GM19324 (cell line): ENCODE measurements around the gene SERPINB13.

ENCODE experiments used
- ATAC-seq: cut with Tn5 transposase; IDR thresholded peaks from one replicate; pipeline ENCODE4 v1.9.1; 2021; ENCODE audit warnings: mild to moderate bottlenecking, moderate library complexity; ENCODE audit not compliant: unreplicated experiment, low FRiP score

Gene SERPINB13, protein sequence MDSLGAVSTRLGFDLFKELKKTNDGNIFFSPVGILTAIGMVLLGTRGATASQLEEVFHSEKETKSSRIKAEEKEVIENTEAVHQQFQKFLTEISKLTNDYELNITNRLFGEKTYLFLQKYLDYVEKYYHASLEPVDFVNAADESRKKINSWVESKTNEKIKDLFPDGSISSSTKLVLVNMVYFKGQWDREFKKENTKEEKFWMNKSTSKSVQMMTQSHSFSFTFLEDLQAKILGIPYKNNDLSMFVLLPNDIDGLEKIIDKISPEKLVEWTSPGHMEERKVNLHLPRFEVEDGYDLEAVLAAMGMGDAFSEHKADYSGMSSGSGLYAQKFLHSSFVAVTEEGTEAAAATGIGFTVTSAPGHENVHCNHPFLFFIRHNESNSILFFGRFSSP

DNA sequence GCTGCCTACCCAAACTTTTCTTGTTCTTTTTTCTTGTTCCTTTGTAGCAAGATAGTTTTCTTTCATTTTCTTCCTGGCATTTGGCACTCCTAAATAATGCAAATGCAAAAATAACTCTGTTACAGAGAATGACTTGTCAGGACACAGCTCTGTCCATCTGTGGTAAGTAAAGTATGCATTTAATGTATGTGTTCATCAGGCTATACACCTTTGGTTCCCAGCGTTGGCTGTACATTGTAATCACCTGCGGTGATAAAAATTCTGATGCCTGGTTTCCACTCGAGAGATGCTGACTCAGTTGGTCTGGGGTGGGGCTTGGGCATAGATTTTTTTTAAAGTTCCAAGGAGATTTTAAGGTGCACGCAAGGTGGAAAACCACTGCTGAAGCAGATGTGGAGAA is at the start of gene SERPINB13:
TSS of gene SERPINB13 (plus strand) at position 378 of the 400 bp plus-strand sequence. CDS start 1,325 bp downstream, outside the sequence.
- no peak for ATAC-seq

DNA sequence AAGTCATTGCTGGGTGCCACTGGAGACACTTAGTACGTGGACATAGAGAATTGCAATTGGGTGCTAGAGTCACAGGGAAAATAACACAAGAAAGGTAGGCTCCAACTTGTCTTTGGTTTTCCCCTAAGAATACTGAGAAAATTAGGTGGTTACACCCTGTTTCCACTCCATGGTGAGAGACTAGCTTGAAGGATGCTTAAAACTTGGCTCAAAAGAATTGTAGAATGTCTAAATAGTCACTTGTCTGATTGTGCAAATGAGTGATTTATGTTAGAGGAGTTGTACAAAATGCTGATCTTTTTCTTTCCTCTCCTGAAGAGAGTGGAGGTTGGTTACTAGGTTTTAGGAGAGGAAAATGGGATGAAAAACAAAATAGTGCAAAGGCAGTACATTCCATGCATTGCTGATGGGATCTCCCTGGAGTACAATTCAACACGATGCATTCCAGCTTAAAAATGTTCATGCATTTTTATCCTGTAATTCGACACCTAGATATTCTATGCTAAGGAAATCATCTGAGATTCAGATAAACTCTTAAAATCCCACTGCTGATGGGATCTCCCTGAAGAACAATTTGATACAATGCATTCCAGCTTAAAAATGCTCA is 47.1 kb upstream of the SERPINB13 start:
- no peak for ATAC-seq

DNA sequence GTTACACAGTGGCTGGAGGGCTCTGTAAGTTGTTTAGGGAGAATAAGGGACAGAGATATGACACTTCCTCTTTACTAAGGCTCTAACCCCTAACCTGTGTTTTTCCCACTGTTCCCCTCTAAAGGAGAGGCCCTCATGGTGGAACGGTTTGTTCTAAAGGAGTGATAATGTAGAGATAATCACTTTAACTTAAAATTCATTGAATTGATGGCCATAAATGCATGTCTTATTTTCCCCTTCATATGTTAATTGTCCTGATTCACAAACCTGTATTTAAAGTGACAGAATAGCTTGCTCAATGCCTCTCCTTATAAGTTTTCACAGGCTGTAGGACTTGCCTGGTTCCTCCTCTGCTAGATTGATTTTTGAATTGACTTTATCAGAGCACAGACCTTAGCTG is 45.1 kb upstream of the SERPINB13 start, which contains the start of gene SERPINB12:
TSS of gene SERPINB12 (plus strand) at position 301 of the 400 bp plus-strand sequence. CDS start 13,791 bp downstream, outside the sequence.
- ATAC-seq: no peak

DNA sequence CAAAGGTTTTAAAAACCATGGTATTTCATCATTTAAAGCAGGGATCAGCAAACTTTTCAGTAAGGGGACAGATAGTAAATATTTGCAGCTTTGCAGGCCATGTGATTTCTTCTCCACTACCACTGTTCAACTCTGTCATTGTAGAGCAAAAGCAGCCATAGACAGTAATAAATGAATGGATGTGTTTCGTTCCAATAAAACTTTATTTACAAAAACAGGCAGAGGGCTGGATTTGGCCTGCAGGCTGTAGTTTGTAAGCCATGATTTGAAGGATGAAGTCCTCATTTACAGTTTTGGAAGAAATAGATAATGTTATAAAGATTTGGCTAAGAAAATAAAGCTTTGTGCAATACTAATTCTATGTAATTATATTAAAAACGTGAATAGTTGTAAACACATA is 43.1 kb upstream of the SERPINB13 start:
- ATAC-seq: no peak

DNA sequence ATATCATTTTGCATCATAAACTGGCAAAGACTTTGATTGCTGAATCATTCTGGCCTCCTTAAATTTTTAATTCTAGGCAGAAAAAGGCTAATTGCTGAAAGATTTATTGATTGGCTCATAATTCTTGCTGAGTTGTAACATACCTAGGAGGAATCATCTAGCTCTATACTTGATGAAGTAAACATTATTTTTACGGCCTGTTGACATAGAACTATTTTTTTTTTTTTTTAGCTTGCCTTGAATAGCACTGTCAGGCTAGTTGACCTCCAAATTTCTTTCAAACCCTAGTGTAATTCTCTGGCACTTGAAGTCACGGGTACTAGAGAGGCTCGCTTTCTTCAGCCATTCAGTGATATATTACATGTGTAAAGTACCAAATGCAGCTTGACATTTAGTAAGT is 42.1 kb upstream of the SERPINB13 start:
- no peak for ATAC-seq

DNA sequence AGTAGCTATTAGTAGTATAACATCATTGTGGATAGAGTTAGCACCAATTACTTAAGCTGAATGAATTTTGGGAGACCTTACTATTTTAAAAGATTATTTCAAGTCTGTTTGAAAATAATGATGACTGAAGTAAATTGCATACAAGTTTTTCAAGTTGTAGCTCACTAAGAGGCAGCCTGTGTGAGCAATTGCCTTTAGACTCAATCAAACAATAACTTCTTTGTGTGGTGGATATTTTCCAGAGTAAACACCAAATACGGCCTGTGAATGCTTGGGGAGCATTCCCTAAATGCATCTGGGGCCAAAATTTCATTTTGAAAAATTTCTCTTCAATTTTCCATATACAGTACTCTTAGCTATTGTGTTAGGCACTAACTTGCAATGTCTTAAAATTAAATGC is 37.1 kb upstream of the SERPINB13 start:
- ATAC-seq: no peak

DNA sequence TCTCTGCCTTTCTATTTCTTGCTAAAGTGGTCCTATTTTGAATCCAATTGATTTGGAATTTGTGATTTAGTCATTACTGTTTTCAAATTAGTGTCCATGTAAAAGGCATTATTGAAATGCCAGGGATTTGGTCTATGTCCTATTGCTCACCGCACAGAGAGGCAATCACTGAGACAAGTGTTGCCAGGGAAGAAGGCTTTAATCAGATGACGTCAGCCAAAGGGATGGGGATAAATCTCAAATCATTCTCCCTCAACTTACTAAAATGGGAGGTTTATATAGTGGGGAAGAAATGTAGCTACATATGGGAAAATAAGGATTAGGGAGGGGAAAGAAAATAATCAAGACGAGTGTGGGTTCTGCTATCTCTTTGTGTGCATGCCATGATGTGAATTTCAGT is 35.4 kb upstream of the SERPINB13 start:
- no peak for ATAC-seq

DNA sequence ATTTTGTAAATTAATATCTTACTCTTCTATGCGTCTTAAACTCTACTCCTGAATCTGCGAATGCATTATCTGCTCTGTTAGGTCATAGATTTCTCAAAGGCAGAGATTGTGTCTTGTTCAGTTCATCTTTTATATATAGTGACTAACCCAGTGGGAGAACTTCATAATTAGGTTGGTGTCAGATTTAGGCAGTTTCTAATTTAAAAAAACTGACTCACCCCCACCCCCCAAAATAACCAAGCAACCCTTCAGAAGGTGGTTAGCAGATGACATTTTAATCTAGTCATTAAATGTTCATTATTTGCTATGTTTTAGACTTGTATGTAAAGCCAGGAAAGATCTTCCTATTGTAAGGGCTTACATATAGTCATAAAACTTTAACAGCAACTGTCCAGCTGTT is 34.6 kb upstream of the SERPINB13 start:
- no peak for ATAC-seq

DNA sequence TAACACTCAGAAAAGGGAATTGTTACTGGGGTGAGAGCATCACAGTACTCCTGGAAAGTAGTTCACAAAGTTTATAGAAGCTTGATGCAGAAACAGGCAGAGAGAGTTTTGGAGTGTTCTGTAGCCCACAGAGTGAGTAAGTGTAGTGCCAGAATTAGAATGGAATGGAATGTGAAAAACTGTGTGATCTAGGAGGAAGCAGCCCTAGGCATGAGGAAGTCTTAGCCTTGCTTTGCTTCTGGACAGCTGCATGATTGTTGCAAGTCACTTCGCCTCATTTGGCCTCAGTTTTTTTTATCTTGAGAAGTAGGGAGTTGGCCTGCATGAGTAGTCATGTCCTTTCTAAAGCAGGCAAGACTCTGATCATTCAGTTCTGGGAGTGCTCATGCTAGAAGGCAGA is 34.1 kb upstream of the SERPINB13 start:
- no peak for ATAC-seq

DNA sequence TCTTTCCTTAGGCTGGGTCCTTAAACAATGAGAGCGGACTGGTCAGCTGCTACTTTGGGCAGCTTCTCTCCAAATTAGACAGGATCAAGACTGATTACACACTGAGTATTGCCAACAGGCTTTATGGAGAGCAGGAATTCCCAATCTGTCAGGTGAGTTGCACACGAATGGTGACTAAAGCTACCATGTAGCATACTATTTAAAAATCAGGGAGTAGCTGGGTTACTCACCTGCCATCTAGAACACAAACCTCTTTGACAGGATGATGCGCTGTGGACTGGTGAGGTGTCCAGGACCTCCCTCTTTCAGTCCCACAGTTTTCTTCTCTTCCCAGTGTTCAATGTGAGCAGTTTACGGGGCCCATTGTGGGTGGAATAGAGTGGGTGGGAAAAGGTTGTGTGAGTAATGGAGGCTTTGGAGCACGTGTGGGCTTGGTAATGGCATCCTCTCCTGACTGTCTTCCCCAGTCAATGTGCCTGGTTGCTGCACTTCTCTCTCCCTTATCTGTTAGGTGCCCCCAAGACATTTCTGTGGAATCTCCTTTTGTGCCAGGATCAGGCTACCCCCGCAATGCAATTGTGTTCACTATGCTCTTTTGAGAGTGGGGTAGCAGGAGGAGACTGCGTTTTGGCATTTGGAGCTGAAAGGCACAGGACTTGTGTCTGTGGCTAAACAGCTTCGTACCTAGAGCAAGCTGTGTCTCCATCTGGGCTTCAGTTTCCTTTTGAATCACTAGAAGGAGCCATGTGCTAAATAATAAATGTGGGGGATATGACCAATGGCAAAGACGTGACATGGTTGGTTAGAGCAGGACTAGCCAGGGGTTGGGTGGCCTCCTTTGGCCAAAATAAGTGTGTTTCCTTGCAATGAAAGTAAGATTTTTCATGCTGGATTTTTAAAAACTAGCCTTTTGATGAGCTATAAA is 27.3 kb upstream of the SERPINB13 start:
- ATAC-seq: no peak

DNA sequence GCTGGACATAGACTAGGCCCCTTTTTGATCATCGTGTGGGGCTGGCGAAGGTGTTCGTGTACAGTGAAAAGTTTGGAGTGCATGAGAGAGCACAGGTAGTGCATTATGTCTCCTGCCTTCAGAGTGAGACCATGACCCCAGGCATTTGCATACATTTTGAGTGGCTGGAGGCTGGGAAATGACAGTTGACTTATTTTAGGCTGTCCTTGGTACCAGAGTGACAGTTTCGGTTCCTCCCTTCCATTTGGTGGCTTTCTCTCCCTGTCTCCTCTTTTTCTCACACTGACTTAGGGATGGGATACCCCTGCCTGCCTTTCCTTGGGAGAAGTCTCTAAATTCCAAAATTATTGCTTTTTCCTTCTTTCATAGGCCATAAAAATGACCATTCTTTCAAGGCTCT is 24.9 kb upstream of the SERPINB13 start:
- ATAC-seq: peak; percentile 88

DNA sequence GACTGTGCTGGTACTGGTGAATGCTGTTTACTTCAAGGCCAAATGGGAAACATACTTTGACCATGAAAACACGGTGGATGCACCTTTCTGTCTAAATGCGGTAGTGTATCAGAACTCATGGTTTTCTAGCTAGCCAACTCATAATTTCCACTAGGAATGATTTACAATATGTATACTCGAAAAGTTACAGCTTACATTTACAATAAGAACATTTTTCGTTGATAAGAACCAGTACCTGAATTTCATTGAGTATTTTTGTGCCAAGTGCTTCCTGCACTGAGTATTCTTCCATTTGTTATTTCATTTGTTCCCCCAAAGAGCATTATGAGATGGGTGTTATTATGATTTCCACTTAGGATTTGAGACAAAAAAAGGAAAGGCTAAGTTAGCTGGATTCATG is 23.1 kb upstream of the SERPINB13 start:
- no peak for ATAC-seq

DNA sequence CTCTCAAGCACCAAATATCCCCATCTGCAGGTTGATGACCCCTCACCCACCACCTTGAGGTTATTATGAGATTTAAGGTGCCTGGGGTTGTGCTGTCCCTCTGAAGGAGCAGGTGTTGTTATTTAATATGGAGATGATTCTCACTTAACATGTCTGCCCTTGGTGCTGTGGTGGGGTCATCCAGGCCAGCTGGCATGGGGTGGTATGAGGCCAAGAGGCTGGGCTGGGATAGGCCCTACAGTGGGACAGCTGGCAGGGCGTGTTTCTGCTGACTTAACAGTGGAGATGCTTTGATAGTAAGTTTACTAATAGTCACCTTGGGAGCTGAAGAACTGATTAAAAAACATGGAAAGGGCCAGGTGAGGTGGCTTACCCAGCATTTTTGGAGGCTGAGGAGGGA is 22.6 kb upstream of the SERPINB13 start:
- ATAC-seq: no peak

DNA sequence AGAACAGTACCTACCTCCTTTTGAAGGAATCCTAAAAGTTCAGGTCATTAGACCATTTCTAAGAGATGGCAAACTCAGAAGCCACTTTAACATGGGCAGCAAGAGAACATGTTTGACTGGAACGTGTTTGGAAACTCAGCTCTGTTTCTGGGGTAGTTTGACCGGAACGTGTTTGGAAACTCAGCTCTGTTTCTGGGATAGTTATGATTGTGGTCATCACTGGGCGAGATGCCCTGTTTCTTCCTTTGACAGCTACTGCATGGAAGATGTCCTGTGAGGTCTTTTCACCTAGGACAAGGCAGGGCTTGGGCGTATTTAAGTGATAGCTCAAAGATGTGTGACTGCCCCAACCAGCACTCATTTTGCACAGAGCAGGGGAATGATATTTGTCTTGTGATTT is 19.9 kb upstream of the SERPINB13 start:
- ATAC-seq: no peak

DNA sequence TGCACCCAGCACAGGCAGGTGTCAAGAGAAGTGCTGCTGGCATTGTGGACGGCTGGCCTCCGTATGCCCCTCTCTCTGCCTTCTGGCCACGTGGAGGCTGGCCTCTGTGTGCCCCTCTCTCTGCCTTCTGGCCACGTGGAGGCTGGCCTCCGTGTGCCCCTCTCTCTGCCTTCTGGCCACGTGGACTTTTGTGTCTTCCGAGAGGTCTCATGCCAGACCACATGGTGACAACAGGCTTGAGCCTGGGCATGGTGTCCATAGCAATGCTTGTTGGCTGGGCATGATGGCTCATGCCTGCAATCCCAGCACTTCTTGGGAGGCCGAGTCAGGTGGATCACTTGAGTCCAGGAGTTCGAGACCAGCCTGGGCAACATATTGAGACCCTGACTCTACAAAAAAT is 19.3 kb upstream of the SERPINB13 start:
- ATAC-seq: no peak

DNA sequence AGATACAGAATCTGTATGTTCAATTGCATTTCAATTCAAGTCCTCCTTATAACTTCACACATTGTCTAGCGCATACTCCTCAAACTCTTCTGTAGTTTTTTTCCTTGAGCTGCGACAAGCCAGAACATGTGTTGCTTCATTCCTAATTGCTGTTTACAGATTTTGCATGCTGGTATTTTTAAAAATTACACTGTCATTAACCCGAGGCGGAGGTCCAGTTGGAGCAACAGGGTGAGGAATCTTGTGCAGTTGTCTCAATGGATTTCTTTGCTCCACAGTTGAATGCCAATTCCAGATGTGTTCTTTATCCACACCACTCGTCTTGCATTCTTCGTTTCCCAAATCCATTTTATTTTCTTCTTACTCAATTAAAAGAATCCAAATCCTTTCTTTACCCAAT is 16.4 kb upstream of the SERPINB13 start:
- ATAC-seq: no peak

DNA sequence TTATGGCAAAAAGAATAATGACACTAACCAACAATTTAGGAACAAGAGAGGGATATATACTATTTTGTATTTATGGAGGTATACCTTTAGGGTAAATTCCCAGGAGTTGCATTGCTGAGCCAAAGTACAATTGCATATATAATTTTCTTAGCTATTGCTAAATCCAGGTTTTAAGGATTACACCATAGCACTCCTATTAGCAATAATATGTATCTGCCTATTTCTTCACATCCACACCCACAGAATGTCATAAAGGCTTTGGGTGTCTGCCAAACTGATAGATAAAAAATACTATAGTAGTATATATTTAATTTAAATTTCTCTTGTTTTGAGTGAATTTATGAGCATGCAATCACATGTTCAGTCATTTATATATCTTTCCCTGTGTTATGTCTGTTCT is 11.5 kb upstream of the SERPINB13 start:
- no peak for ATAC-seq

DNA sequence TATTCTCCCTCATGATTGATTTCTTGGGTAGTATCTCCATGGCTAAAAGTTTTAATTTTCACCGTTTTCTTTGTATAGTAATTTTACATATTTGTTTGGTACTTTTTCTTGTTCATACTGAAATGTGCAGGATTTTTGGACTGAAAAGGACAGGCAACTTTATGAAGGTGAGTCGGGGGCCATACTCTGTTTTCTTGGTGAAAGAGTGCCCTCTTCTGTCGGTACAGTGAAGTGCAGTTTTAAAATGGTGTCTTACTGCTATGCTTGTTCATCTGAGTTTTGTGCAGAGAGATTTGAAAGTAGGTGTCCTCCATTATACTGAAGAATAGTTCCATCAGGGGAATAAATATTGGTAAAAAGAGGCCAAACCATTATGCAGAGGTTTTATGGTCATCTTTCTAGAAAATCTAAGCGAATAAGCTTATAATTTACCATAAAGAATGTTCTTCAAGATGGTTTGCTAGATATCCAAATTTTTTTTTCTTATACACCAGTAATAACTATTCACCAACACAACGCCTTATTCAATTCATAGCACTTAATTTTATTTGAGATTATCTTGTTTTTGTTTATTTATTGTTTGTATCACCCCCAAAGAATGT is 8.7 kb upstream of the SERPINB13 start:
- ATAC-seq: no peak

DNA sequence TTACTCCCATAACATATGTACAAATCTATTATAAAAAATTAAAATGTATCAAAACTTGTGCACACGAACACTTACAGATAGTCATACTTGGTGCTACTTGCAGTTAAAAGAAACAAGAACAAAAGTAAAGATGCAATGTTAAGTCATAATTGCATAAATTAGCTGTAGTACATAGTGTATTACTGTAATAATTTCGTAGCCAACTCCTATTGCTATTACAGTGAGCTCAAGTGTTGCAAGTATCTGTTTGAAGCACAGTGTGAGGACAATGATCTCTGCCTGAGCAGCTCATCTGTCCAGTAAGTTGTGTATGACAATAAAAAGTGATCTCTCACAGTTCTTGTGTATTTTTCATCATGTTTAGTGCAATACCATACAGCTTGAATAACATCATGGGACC is 7.5 kb upstream of the SERPINB13 start:
- ATAC-seq: no peak

DNA sequence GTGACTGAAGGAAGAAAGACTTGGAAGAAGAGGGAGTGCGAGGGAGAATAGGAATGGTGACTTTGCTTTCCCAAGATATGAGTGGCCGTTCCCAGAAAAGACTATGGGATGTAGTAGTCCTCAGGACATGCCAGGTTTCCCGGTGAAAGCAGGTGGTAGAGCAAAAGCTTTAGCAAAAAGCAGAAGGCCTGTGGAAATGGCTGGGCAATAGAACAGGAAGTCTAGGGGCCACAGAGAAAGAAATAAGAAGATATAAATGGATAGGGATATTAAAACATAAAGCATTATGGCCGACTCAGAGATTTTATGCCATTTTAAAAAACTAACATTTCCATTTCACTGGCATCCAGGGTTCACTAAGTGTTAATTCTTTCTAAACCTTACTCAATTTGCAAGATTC is 1.2 kb upstream of the SERPINB13 start:
- ATAC-seq: no peak

DNA sequence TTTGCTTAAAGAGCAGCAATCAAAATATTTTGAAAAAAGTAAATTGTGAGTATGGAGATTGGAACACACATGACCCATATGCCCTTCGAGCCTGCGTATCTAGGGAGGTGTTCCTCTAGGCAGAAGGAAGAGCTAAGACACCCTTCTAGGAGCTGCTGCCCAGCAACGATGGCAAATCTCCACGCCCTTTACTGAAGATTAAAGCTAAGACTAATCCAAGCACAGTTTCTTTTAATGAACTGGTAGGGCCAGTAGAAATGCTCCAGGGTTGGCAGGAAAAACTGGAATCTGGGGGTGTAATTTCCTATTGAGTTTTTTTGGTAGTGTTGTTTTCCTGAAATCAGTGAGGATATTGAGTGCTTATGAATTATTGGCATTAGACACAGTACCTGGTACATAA is 712 bp upstream of the SERPINB13 start:
- no peak for ATAC-seq
